NCI-H82 (cell line): ENCODE data around the gene ARHGAP25.

Experiments used
- DNase-seq: peaks from one replicate; lab custom pipeline; 2025; lab: John Stamatoyannopoulos, UW

The ARHGAP25 gene

GRCh38 chr2:68767031-68767961 is 32.7 kb downstream of the ARHGAP25 start:
- DNase-seq = no peak

- no peak for DNase-seq
Observed at GRCh38 chr2:68767996-68768395, 33.4 kb downstream of the ARHGAP25 start.

GRCh38 chr2:68768461-68768860 is 33.9 kb downstream of the ARHGAP25 start:
- no peak for DNase-seq

- peak; percentile 38 for DNase-seq
Observed at GRCh38 chr2:68768951-68769350, 34.3 kb downstream of the ARHGAP25 start.

GRCh38 chr2:68769586-68770270 is 35.1 kb downstream of the ARHGAP25 start:
- DNase-seq = no peak

GRCh38 chr2:68770271-68771111 is 35.9 kb downstream of the ARHGAP25 start:
- DNase-seq = no peak

- peak; percentile 37 for DNase-seq
Observed at GRCh38 chr2:68771211-68771751, 36.7 kb downstream of the ARHGAP25 start.

- no peak for DNase-seq
Observed at GRCh38 chr2:68772109-68772508, 37.5 kb downstream of the ARHGAP25 start.

GRCh38 chr2:68774569-68775271 is 40.1 kb downstream of the ARHGAP25 start:
- DNase-seq = no peak

GRCh38 chr2:68775272-68775842 is 40.7 kb downstream of the ARHGAP25 start:
- DNase-seq = no peak

- no peak for DNase-seq
Observed at GRCh38 chr2:68776124-68776523, 41.5 kb downstream of the ARHGAP25 start.

- no peak for DNase-seq
Observed at GRCh38 chr2:68779595-68779994, 45.0 kb downstream of the ARHGAP25 start.

- no peak for DNase-seq
Observed at GRCh38 chr2:68784188-68784587, 49.6 kb downstream of the ARHGAP25 start.

- DNase-seq = no peak
Observed at GRCh38 chr2:68784915-68785314, 50.3 kb downstream of the ARHGAP25 start.

- DNase-seq = no peak
Observed at GRCh38 chr2:68787356-68787755, 52.7 kb downstream of the ARHGAP25 start.

- no peak for DNase-seq
Observed at GRCh38 chr2:68789603-68790002, 55.0 kb downstream of the ARHGAP25 start.

GRCh38 chr2:68790600-68790999 is 56.0 kb downstream of the ARHGAP25 start:
- no peak for DNase-seq

- DNase-seq = no peak
Observed at GRCh38 chr2:68791914-68792313, 57.3 kb downstream of the ARHGAP25 start.

- DNase-seq = no peak
Observed at GRCh38 chr2:68792751-68793150, 58.1 kb downstream of the ARHGAP25 start.

GRCh38 chr2:68796295-68796905 is 61.8 kb downstream of the ARHGAP25 start:
- DNase-seq = no peak

GRCh38 chr2:68798569-68798968 is 64.0 kb downstream of the ARHGAP25 start:
- no peak for DNase-seq
